Stimulated activated CD4-positive, alpha-beta T cell treated with anti-CD3 and anti-CD28 coated beads, Interleukin-15, amount 100 ng/mL, for 48 hours (primary cell): ENCODE results near the gene CCDC57.

Experiments used
- DNase-seq, 2 donors: peaks; one replicate each; pipeline ENCODE4 v3.0.0-alpha.2; 2020; ENCODE audit warnings: low read depth in 2 of 2

The CCDC57 gene

GRCh38 chr17:82061047-82061925 is 151.4 kb downstream of the CCDC57 start:
- DNase-seq, result no peak

DNA sequence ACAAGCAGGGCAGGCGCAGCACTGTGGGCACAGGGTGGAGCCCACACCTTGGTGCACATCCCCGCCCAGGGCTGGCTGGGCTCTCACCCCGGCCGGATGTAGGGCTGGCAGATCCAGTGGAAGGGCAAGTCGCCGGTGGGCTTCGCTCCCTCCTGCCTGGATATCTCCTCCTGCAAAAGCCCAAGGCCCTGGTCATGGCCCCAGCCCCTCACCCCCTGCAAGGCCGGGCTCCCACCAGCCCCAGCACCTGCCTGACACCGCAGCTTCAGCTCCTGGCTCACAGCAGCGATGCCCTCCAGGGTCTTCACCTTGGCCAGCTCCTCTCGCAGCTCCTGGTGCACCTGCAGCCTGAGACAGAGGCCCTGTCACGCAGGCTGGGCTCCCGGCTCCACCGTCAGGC is 152.0 kb downstream of the CCDC57 start:
- DNase-seq, result no peak

DNA sequence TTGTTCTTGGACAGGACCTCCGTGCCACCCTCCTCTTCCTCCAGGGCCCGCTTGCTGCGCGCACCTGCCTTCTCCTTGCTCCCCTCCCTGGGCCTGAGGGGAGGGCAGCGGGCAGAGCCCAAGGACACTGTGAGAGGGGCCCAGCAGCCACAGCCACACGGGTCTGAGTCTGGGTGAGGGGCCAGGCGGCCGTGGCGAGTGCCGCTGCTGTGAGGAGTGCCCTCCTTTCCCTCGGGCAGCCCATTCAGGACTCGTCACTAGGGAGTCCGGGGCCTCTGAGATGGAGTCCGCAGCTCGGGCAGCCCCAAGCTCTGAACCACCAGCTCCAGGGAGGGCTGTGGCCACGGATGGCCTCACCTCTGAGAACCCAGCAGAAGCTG is 152.7 kb downstream of the CCDC57 start:
- no peak for DNase-seq

- no peak for DNase-seq
Observed at GRCh38 chr17:82059272-82060000, 153.2 kb downstream of the CCDC57 start.

DNA sequence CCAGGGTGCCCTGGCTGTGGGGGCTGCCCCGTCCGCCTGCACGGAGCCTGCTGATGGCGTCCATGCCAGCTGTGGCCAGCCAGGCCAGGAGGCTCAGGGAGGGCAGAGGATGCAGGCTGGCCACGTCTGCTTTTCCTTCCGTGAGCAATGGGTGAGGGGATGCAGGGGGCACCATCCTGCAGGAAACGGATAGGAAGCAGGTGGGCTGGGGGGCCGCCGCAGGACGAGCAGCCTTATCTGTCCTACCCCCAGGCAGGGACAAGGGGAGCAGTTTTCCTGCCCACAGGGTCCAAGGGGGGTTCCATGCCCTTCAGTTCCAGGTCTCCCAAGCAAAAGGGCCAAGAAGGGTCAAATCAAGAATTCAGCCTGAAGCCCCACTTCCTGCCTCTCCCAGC is 153.8 kb downstream of the CCDC57 start:
- DNase-seq, result no peak

DNA sequence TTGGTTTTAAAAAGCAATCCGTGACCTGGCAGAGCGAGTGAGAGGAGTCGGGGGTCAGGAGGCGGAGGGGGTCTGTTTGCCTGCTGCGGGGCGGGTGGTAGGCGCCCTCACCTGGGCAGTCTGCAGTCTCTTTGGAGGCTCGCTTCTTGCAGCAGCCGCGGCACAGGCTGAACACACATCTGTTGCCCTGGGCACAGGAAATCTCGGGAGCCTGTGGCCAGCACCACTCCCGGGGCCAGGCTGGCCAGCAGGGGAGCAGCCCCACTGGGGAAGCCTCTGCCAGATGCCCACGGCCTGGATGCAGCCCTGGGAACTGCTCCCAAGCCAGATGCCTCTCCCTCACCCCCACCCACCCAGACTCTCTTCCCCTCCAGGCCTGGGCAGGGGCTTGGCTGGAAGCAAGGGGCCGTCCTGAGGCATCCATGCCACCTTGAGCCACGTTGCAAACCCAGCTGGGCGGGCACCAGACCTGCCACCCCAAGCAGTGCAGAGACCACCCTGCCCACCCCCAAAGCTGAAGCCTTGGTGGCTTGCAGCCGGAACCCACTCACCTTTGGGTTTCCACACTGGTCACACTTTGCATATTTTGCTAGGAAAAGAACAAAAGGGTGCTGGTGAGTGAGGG is 154.3 kb downstream of the CCDC57 start:
- DNase-seq, result no peak

DNA sequence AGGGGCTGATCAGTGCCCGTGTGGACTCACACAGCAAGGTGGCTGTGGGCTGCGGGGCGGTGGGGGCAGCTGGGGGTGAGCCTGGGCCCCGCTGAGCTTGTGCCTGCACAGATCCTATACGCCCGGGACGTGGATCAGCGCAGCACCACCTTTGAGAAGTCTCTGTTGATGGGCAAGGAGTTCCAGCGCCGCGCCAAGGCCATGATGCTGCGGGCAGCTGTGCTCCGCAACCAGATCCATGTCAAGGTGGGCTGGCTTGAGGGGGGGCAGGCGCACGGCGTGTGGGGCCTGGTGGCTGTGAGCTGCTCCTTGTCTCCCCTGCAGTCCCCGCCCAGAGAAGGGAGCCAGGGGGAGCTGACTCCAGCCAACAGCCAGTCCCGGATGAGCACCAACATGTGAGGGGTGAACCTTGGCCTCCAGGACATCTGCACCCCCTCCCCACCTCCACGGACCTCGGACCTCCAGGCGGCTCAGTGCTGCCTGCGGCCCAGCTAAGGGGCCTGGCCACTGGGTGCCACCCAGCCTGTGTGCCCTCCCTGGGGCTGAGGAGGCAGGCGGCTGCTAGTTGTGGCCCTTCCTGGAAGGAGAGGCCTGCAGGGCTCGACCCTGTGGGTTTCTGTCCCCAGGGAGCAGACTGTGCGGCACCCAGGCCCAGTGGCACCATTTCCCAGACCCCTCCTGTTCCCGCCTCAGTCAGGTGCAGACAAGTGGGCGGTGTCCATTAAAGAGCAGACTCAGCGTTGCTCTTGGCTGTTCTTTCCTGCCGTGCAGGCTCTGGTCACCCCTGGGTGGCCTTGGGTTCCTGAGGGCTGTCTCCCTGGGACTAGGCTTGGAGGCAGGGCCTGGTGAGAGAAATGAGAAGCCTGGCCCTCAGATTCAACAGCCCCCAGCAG is 155.7 kb downstream of the CCDC57 start:
- DNase-seq, result no peak

GRCh38 chr17:82055965-82056728 is 156.5 kb downstream of the CCDC57 start:
- no peak for DNase-seq

GRCh38 chr17:82055023-82055964 is 157.3 kb downstream of the CCDC57 start:
- DNase-seq, result no peak

DNA sequence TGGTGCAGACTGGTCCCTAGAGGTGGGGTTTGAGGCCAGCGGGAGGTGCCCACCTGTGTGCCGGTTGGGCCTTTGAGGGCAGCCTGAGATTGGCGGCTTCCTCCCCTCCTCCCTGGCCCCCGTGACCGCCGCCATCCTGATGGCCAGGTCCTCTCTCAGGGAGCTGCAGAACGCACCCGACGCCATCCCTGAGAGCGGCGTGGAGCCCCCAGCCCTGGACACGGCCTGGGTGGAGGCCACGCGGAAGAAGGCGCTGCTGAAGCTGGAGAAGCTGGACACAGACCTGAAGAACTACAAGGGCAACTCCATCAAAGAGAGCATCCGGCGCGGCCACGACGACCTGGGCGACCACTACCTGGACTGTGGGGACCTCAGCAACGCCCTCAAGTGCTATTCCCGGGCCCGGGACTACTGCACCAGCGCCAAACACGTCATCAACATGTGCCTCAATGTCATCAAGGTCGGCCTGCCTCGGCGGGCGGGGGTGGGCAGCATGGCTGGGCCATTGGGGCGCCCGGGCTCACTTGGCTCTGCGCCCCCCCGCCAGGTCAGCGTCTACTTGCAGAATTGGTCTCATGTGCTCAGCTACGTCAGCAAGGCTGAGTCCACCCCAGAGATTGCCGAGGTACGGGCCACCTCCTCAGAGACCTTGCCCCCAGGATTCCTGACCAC is 158.2 kb downstream of the CCDC57 start:
- DNase-seq, result no peak

DNA sequence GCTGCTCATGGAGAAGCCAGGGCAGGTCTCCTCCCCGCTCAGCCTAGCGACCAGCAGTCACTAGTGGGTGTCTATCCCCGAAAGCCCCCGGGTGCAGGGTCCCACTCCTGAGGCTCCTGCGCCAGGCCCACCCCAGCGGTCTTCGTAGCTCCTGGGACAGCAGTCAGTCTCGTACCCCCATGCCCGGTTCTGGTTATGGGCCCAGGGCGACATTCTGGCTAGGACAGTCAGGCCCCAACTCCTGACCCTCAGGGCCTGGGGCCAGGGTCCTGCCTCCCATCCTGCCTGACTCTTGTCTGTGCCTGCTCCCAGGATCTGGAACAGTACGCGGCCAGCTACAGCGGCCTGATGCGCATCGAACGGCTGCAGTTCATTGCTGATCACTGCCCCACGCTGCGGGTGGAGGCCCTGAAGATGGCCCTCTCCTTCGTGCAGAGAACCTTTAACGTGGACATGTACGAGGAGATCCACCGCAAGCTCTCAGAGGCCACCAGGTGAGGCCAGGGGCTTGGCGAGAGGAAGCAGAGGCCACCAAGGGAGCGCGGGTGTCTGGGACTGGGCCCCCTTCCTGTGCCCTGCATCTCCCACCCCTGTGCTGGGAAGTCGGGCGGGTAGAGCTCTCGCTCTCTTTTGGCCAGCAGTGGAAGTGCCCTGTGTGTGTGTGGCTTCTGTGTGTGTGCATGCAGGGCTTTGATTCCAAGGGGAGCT is 158.9 kb downstream of the CCDC57 start:
- no peak for DNase-seq

DNA sequence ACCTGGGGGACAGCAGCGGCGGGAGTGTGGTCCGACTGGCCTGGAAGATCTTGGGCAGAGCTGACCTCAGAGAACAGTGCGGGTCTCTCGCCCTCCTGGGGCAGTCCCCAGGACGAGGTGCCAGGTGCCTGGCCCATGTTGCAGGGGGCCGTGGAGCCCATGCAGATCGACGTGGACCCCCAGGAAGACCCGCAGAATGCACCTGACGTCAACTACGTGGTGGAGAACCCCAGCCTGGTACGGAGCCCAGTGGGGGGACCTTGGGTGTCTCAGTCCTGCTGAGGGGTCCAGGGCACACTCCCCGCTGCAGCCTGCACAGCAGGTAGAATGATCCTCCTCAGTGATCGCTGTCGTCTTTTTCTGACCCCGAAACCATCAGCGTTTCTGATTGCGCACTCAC is 159.5 kb downstream of the CCDC57 start:
- no peak for DNase-seq

DNA sequence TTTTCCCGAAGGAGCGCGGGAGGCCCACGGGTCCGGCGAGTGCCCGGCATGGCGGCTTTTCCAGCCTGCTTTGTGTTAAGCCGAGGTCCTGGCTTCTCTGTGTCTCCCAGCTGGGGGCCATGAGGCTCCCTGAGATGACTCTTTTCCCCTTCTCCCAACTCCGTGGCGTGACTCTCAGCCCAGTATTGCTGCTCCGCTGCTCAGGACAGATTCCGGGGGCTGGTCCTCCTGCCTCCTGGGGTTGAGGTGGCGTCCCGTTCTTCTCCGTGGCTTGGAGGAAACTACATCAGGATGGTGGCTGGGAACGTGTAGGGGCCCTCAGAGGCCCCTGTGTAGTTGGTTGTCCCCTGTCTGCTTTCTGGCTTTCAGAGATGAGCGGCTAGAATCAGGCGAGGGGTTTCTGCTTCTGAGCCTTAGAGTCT is 160.0 kb downstream of the CCDC57 start:
- DNase-seq, result no peak

GRCh38 chr17:82051776-82052637 is 160.6 kb downstream of the CCDC57 start, which contains the start of the genes GPS1 and RFNG:
TSS of gene GPS1 (plus strand) at chr17:82051898. CDS start at chr17:82051932, 34 bp downstream.
TSS of gene RFNG (minus strand) at chr17:82051811. CDS start at chr17:82051766, 45 bp downstream.
- DNase-seq, result peak; percentile 47 to 80
